ENCODE data around the gene SMYD3. TPM values are rescaled to one million over a fixed set of nuclear protein-coding genes. Genes with fewer than 3 reads are reported as not detected.

Gene SMYD3
- total RNA-seq, 1 donor from 2014 or later: 29.3 TPM

DNA sequence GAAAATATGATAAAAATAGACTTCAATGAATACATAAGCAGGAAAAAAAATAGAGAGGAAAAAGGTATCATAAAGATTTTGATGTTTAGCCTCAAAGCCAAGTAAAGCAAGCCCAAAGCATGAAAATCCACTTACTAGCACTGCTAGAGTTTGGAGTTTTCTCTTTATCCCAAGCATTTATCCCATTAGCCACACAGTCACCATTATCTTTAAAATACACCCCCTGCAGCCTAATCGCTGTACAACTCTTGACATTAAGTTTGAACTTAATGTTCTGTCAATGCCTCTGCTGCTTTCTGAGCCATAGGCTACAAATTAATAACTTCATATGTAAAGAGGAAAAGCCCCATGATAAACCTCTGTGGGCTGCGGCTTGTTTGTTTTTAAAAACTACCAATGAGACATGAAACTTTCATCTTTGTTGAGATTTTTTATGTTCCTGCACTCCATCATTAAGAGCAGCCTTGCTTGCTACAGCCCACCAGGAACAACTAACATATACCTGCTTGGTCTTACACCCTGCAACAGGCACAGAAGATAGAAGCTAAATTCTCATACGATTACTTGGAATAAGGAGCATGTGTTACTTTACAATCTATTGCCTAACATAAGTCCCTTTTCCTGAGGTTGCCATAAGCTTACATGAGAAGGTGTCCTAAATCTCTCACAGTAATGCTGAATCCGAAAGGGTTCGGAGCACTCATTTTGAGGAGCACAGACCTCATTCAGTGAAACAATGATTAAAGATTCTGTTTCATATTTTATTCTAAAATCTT is 202.4 kb downstream of the SMYD3 start:
- DNase-seq (ENCODE audit: low spot score): no peak
- H3K4me1 Mint-ChIP-seq (ENCODE audit: low read depth): peaks cover 49% of the 10 kb centered on the region
- no peaks in the 10 kb centered on the region for H3K27me3 Mint-ChIP-seq (ENCODE audit: low read depth)
- H3K36me3 Mint-ChIP-seq (ENCODE audit: low read depth): no peaks in the 10 kb centered on the region
- TF ChIP-seq, protein P1, sequence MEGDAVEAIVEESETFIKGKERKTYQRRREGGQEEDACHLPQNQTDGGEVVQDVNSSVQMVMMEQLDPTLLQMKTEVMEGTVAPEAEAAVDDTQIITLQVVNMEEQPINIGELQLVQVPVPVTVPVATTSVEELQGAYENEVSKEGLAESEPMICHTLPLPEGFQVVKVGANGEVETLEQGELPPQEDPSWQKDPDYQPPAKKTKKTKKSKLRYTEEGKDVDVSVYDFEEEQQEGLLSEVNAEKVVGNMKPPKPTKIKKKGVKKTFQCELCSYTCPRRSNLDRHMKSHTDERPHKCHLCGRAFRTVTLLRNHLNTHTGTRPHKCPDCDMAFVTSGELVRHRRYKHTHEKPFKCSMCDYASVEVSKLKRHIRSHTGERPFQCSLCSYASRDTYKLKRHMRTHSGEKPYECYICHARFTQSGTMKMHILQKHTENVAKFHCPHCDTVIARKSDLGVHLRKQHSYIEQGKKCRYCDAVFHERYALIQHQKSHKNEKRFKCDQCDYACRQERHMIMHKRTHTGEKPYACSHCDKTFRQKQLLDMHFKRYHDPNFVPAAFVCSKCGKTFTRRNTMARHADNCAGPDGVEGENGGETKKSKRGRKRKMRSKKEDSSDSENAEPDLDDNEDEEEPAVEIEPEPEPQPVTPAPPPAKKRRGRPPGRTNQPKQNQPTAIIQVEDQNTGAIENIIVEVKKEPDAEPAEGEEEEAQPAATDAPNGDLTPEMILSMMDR (IDR thresholded peaks at IDR 0.05): no peak
- no peak overlapping the region for H3K27ac Mint-ChIP-seq (ENCODE audit: unreplicated experiment)
- no peak overlapping the region for H3K4me3 Mint-ChIP-seq (ENCODE audit: unreplicated experiment)
- H3K9me3 Mint-ChIP-seq (ENCODE audit: low read depth): no peaks in the 10 kb centered on the region

DNA sequence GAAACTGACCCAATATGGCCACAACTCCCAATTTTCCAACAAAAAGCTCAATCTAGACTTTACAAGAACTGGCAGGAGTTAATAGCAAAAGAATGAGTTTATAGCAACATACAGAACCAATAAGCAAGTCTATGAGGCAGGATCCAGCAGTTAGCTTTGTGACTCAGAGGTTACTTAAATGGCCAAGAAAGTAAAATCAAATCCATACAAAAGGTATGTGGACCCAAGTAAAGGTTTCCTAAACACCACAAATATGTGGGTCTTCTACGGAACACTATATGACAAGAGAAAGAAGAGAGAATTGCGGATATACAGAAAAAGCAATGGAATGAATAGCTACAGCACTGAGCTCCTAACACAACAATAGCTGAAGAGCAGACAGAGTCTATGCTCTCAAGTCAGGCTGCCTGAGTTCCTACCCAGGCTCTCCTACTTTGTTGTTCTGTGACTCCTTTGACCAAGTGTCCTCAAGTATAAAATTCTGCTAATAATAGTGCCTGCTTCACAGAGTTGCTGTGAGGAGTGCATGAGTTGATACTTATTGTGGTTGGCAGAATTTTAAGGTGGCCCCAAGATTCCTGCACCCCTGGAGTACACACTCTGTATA is 204.3 kb downstream of the SMYD3 start:
- Mint-ChIP-seq H3K27me3 (ENCODE audit: low read depth) (no peaks in the 10 kb centered on the region), H3K4me1 (ENCODE audit: low read depth) (peaks cover 35% of the 10 kb centered on the region), H3K4me3 (ENCODE audit: unreplicated experiment) (no peak overlapping the region), H3K36me3 (ENCODE audit: low read depth) (no peaks in the 10 kb centered on the region), H3K27ac (ENCODE audit: unreplicated experiment) (peak overlapping the region; percentile 87), H3K9me3 (ENCODE audit: low read depth) (no peaks in the 10 kb centered on the region)
- TF ChIP-seq, protein P1 (IDR thresholded peaks at IDR 0.05): no peak
- no peak for DNase-seq (ENCODE audit: low spot score)

DNA sequence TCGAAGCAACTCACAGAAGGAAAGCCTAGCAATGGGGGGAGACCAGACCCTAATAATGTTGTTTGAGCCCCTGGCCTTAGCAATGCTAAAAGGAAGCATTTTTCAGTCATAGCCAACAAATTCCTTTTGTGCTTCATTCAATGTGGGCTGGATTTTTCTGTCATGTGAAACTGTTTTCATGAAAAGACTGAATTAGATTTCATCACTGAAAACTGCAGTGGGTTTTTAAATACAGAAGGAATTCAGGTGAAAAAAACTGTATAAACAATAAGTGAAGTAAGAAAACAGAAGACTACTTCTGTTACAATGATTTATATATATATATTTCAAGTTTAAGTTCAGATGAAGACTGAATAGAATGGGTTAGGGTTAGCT is 204.8 kb downstream of the SMYD3 start:
- H3K9me3 Mint-ChIP-seq (ENCODE audit: low read depth): no peaks in the 10 kb centered on the region
- TF ChIP-seq, protein P1 (IDR thresholded peaks at IDR 0.05): no peak
- H3K4me3 Mint-ChIP-seq (ENCODE audit: unreplicated experiment): no peak overlapping the region
- no peaks in the 10 kb centered on the region for H3K36me3 Mint-ChIP-seq (ENCODE audit: low read depth)
- no peak for DNase-seq (ENCODE audit: low spot score)
- H3K4me1 Mint-ChIP-seq (ENCODE audit: low read depth): peaks cover 35% of the 10 kb centered on the region
- H3K27ac Mint-ChIP-seq (ENCODE audit: unreplicated experiment): peak overlapping the region; percentile 87
- H3K27me3 Mint-ChIP-seq (ENCODE audit: low read depth): no peaks in the 10 kb centered on the region

DNA sequence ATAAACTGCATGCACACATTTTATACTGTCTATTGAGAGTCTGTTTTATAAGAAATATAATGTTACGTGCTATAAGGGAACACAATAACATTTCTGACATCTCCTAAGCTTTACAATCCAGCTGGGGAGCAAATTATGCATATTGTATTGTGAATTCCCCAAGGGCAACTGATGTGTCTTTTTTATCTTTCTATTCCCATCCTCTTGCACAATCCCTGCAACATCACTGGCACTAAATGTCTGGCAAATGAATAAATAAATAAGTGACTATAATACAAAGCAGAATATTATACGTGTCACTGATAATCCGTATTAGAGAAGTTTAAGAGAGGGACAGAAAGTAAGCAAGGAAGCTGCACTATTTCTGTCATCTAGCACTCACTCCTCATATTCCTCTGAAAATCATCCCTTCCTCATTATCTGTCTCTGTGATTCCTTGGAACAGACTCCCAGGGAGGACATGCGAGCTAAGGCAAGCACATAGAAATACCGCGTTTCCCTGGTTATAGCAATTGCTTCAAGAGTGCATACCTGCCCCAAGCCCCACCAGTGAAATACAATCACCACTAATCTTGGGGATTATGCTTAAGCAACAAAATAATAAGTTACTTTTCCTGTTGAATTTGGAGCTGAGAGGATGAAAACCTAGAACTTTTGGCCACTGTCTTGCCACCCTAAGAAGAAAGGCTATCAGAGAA is 205.4 kb downstream of the SMYD3 start:
- Mint-ChIP-seq H3K4me1 (ENCODE audit: low read depth) (peaks cover 39% of the 10 kb centered on the region), H3K27me3 (ENCODE audit: low read depth) (no peaks in the 10 kb centered on the region), H3K27ac (ENCODE audit: unreplicated experiment) (peak overlapping the region; percentile 87), H3K9me3 (ENCODE audit: low read depth) (no peaks in the 10 kb centered on the region), H3K4me3 (ENCODE audit: unreplicated experiment) (no peak overlapping the region), H3K36me3 (ENCODE audit: low read depth) (no peaks in the 10 kb centered on the region)
- TF ChIP-seq, protein P1 (IDR thresholded peaks at IDR 0.05): no peak
- no peak for DNase-seq (ENCODE audit: low spot score)
